WTC11 (cell line): ENCODE measurements around the gene ANAPC4.

Experiments used
- CTCF ChIP-seq: fragments of 200-600 bp; IDR thresholded peaks from 2 replicates; pipeline ENCODE4 v1.8.0; 2022; ENCODE audit warnings: antibody characterized with exemption
- ESRRA ChIP-seq: sonication (generic); formaldehyde crosslinking; IDR thresholded peaks from 2 replicates; pipeline ENCODE4 v1.8.1; 2022; ENCODE audit warnings: mild to moderate bottlenecking, missing genetic modification reagents, borderline replicate concordance
- IRF2 ChIP-seq: sonication (generic); formaldehyde crosslinking; IDR thresholded peaks from 2 replicates; pipeline ENCODE4 v1.8.0; 2022; ENCODE audit warnings: low read depth, missing genetic modification reagents, borderline replicate concordance
- JUN ChIP-seq: sonication (generic); formaldehyde crosslinking; IDR thresholded peaks from 2 replicates; pipeline ENCODE4 v1.8.0; 2023; ENCODE audit warnings: mild to moderate bottlenecking, missing genetic modification reagents
- OVOL2 ChIP-seq: fragments of 250-450 bp; sonication (Bioruptor Pico); IDR thresholded peaks from 2 replicates; pipeline ENCODE4 v1.9.0; 2021; ENCODE audit warnings: mild to moderate bottlenecking, borderline replicate concordance
- TCF7 ChIP-seq: sonication (generic); formaldehyde crosslinking; IDR thresholded peaks from 2 replicates; pipeline ENCODE4 v1.8.0; 2022; ENCODE audit warnings: mild to moderate bottlenecking, low read depth, missing genetic modification reagents, moderate library complexity
- USF2 ChIP-seq: sonication (generic); formaldehyde crosslinking; IDR thresholded peaks from 2 replicates; pipeline ENCODE4 v1.8.1; 2023; ENCODE audit warnings: mild to moderate bottlenecking, missing genetic modification reagents, moderate library complexity
- ZNF121 ChIP-seq: sonication (generic); formaldehyde crosslinking; IDR thresholded peaks from 2 replicates; pipeline ENCODE4 v1.8.0; 2023; ENCODE audit warnings: missing genetic modification reagents
- ZSCAN18 ChIP-seq: fragments of 250-450 bp; sonication (Bioruptor Pico); IDR thresholded peaks from 2 replicates; pipeline ENCODE4 v2.1.2; 2022; ENCODE audit warnings: mild to moderate bottlenecking, moderate library complexity

GRCh38 chr4:25402521-25402920, 25.5 kb downstream of the ANAPC4 start:
- no peak for TF ChIP-seq CTCF
- TF ChIP-seq USF2 (CRISPR knock-in tag), result no peak
- TF ChIP-seq ESRRA (CRISPR knock-in tag), result no peak
- TF ChIP-seq OVOL2 (CRISPR knock-in tag), result no peak
- TF ChIP-seq TCF7, result no peak
- no peak for TF ChIP-seq ZNF121 (CRISPR knock-in tag)
- TF ChIP-seq IRF2 (CRISPR knock-in tag), result no peak
- no peak for TF ChIP-seq JUN (CRISPR knock-in tag)
- no peak for TF ChIP-seq ZSCAN18 (CRISPR knock-in tag)
